Endothelial cell of umbilical vein (primary cell): ENCODE data around the gene EGFL7. TPM values are rescaled to one million over a fixed set of nuclear protein-coding genes. Genes with fewer than 3 reads are reported as not detected.

Experiments used
- BruUV-seq: library from RNA; stranded (reverse); fragments of 400-500 nt; replicated peaks from 2 replicates; lab custom pipeline; 2021; lab: Mats Ljungman, UMichigan
- CTCF ChIA-PET: fragments of 300-600, 350-600 bp; sonication (Branson Sonifier 250); formaldehyde crosslinking; loops from one replicate; lab custom pipeline; 2021; ENCODE audit warnings: antibody characterized with exemption, inconsistent platforms; lab: Charles Lee
- POLR2A ChIA-PET: fragments of 300-600, 350-600 bp; sonication (Branson Sonifier 250); formaldehyde crosslinking; loops from one replicate; lab custom pipeline; 2021; ENCODE audit warnings: antibody characterized with exemption, inconsistent platforms; lab: Charles Lee
- DNase-seq: peaks from one replicate; pipeline ENCODE4 v3.0.0-alpha.2; 2011; ENCODE audit warnings: low read depth, low spot score
- FAIRE-seq: peaks from 2 replicates; lab custom pipeline; 2011; peaks lifted over from hg19 to GRCh38; lab: Jason Lieb, UNC
- H2AFZ ChIP-seq: 2 replicates; pipeline ENCODE4 v1.6.0; 2012; ENCODE audit warnings: low read depth, low read length, control low read depth, inconsistent platforms
- H3K27ac ChIP-seq: 2 replicates; pipeline ENCODE4 v1.5.1; 2011; ENCODE audit warnings: low read depth, mild to moderate bottlenecking, control low read depth, low read length, moderate library complexity; ENCODE audit not compliant: insufficient read depth
- H3K27me3 ChIP-seq, 2 experiments: 2 replicates each; pipeline versions ENCODE4 v1.6.0 to v1.6.1; 2011; ENCODE audit warnings: low read length in 2 of 2, mixed read lengths in 1 of 2; ENCODE audit not compliant: control insufficient read depth in 2 of 2, insufficient read depth in 2 of 2
- H3K36me3 ChIP-seq, 2 experiments: 2 replicates in 1 of 2; 3 replicates in 1 of 2; pipeline ENCODE4 v1.5.1; 2011; ENCODE audit warnings: low read length in 2 of 2, mild to moderate bottlenecking in 1 of 2, moderate library complexity in 1 of 2; ENCODE audit not compliant: control insufficient read depth in 2 of 2, insufficient read depth in 2 of 2; ENCODE audit errors: extremely low read depth in 1 of 2
- H3K4me1 ChIP-seq: 3 replicates; pipeline ENCODE4 v1.5.1; 2011; ENCODE audit warnings: mild to moderate bottlenecking, low read length; ENCODE audit not compliant: control insufficient read depth, insufficient read depth; ENCODE audit errors: extremely low read depth
- H3K4me2 ChIP-seq: 2 replicates; pipeline ENCODE4 v1.6.1; 2011; ENCODE audit warnings: low read length, control low read depth, mixed read lengths; ENCODE audit not compliant: insufficient read depth
- H3K4me3 ChIP-seq, 3 experiments: fragments of 200-600 bp in 1 of 3; sonication (generic), shearing (Covaris generic) in 1 of 3; replicated peaks in 1 of 3; 2 replicates each; pipeline ENCODE4 v1.5.1; 2011 to 2016; ENCODE audit warnings: control low read depth in 3 of 3, low read length in 3 of 3, mild to moderate bottlenecking in 2 of 3, inconsistent platforms in 1 of 3, low read depth in 1 of 3, moderate library complexity in 1 of 3; ENCODE audit not compliant: insufficient read depth in 1 of 3
- H3K79me2 ChIP-seq: 2 replicates; pipeline ENCODE4 v1.6.0; 2012; ENCODE audit warnings: low read length, inconsistent platforms; ENCODE audit not compliant: control insufficient read depth, insufficient read depth
- H3K9ac ChIP-seq: replicated peaks from 2 replicates; pipeline ENCODE3; 2011; ENCODE audit warnings: low read length, control low read depth; ENCODE audit not compliant: insufficient read depth; ENCODE audit errors: extremely low read depth
- H3K9me1 ChIP-seq: replicated peaks from 3 replicates; pipeline ENCODE4 v1.6.0; 2011; ENCODE audit warnings: mild to moderate bottlenecking, low read length; ENCODE audit not compliant: control insufficient read depth, insufficient read depth; ENCODE audit errors: extremely low read depth
- H3K9me3 ChIP-seq: replicated peaks from 2 replicates; pipeline ENCODE4 v1.5.1; 2012; ENCODE audit warnings: low read length, inconsistent platforms; ENCODE audit not compliant: control insufficient read depth, insufficient read depth
- H4K20me1 ChIP-seq: replicated peaks from 2 replicates; pipeline ENCODE3; 2011; ENCODE audit warnings: mild to moderate bottlenecking, low read length; ENCODE audit not compliant: control insufficient read depth, insufficient read depth; ENCODE audit errors: extremely low read depth
- EZH2 ChIP-seq: IDR thresholded peaks from 2 replicates; pipeline ENCODE4 v1.6.1; 2012; ENCODE audit warnings: borderline replicate concordance, low read depth, mild to moderate bottlenecking, moderate library complexity, low read length, inconsistent platforms; ENCODE audit not compliant: severe bottlenecking
- GATA2 ChIP-seq: IDR thresholded peaks from 2 replicates; pipeline ENCODE4 v1.7.0; 2011; ENCODE audit warnings: low read depth, mild to moderate bottlenecking, moderate library complexity, mixed read lengths, low read length; ENCODE audit not compliant: insufficient read length, insufficient read depth
- JUN ChIP-seq: IDR thresholded peaks from 2 replicates; pipeline ENCODE4 v1.6.1; 2011; ENCODE audit warnings: borderline replicate concordance, low read depth; ENCODE audit not compliant: insufficient read length, insufficient read depth
- MYC ChIP-seq: IDR thresholded peaks from one replicate; pipeline ENCODE4 v1.6.1; 2011; ENCODE audit warnings: mild to moderate bottlenecking, low read depth, low read length
- POLR2A ChIP-seq: IDR thresholded peaks from 2 replicates; pipeline ENCODE4 v1.6.1; 2012; ENCODE audit warnings: low read depth, mild to moderate bottlenecking, control low read depth, low read length
- POLR2AphosphoS5 ChIP-seq: IDR thresholded peaks from 2 replicates; pipeline ENCODE4 v1.6.1; 2012; ENCODE audit warnings: low read depth, mild to moderate bottlenecking, control low read depth, low read length, moderate library complexity; ENCODE audit not compliant: insufficient read depth
- dilution Hi-C: fragments of 300-500 bp; cut with MboI; formaldehyde crosslinking; loops from one replicate; pipeline ENCODE4 v1.15.0; 2019; ENCODE audit warnings: low sequenced_read_pairs; ENCODE audit not compliant: extremely low pct_ligation_motif_present
- intact Hi-C: fragments of 100-400 bp; cut with micrococcal nuclease; formaldehyde crosslinking; loops from one replicate; pipeline ENCODE4 v1.10.0; 2022
- polyA plus RNA-seq, 4 experiments: library from polyadenylated mRNA; depleted of rRNA in 3 of 4; stranded (reverse) in 3 of 4; unstranded in 1 of 4; fragments of >200 nt; gene quantifications; 2 replicates each; pipeline versions ENCODE4 v1.2.1 to v1.2.3, GENCODE V29; 2011 to 2012; ENCODE audit warnings: missing spikeins in 1 of 4
- total RNA-seq: library from RNA; stranded (reverse); gene quantifications from 2 replicates; pipeline ENCODE4 v1.2.3, GENCODE V29; 2021
- TF ChIP-seq, protein P1 (sequence below): IDR thresholded peaks from 2 replicates; pipeline ENCODE4 v1.6.1; 2011; ENCODE audit not compliant: insufficient read depth, insufficient read length
- TF ChIP-seq, protein P2 (sequence below), 2 donors: IDR thresholded peaks; 1 replicate in 1 of 2; 2 replicates in 1 of 2; pipeline ENCODE4 v1.5.1; 2011; ENCODE audit warnings: low read length in 2 of 2, mild to moderate bottlenecking in 2 of 2, moderate library complexity in 2 of 2, control low read depth in 1 of 2, inconsistent platforms in 1 of 2, low read depth in 1 of 2; ENCODE audit not compliant: insufficient read depth in 1 of 2; ENCODE audit errors: extremely low read depth in 1 of 2

The EGFL7 gene
- total and polyA plus RNA-seq, 2 donors (not counting 3 experiments of a cell fraction or from before 2014, with no cell fraction given) = 1,043 to 1,377 TPM

DNA sequence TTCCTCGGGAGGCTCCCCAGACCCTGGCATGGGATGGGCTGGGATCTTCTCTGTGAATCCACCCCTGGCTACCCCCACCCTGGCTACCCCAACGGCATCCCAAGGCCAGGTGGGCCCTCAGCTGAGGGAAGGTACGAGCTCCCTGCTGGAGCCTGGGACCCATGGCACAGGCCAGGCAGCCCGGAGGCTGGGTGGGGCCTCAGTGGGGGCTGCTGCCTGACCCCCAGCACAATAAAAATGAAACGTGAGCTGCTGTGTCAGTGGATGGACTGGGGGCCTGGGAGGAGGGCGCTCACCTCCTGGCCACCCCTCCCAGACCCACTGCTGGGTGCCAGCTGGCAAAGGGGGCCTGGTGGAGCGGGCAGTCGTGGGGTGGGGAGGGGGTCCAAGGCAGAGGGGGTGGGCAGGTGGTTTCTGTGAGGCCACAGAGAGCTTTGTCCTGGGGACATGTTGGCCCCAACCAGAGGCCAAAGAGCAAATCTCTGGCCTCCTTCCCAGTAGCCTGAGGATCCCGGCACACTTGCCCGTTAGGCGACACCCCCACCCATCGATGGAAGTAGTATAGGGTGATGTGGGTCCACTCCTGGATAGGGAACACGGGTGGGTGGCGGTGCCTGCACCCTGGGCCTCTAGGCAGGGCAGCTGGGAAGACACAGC is 9.8 kb downstream of the EGFL7 start:
- Histone ChIP-seq H3K36me3 (peaks cover 27 to 52% of the 10 kb centered on the region in 2 experiments), H3K9me1 (no peaks in the 10 kb centered on the region), H3K4me3 (no peak overlapping the region), H3K27ac (no peak overlapping the region), H3K27me3 (no peaks in the 10 kb centered on the region), H3K4me1 (peaks cover 11% of the 10 kb centered on the region), H4K20me1 (no peaks in the 10 kb centered on the region), H3K79me2 (peaks cover 28% of the 10 kb centered on the region), H3K9me3 (no peaks in the 10 kb centered on the region), H3K9ac (no peak overlapping the region), H2AFZ (no peak overlapping the region), H3K4me2 (no peak overlapping the region)
- dilution Hi-C loops (no loop called here), intact Hi-C loops (loop anchor here (2.0 to 5.0 kb wide), 2 partner anchors 40 to 52 kb away; partner anchors contain the start of gene DIPK1B)
- FAIRE-seq (no peak), DNase-seq (peak; percentile 51)
- ChIA-PET POLR2A (interaction anchor here (1.0 to 6.2 kb wide), 5 partner anchors 10 to 133 kb away, joined by 5 to 54 read pairs (median 9); partner anchors contain the start of gene EGFL7), CTCF (interaction anchor here (0.9 to 6.3 kb wide), 7 partner anchors 16 to 188 kb away, joined by 3 to 45 read pairs (median 4); no protein-coding TSS in a partner anchor)
- BruUV-seq = no TSS peak
- TF ChIP-seq MYC = no peak
- TF ChIP-seq GATA2 = no peak
- no peak for TF ChIP-seq JUN
- TF ChIP-seq EZH2 = no peak
- no peak for TF ChIP-seq POLR2A
- TF ChIP-seq POLR2AphosphoS5 = no peak
- TF ChIP-seq, protein P1, sequence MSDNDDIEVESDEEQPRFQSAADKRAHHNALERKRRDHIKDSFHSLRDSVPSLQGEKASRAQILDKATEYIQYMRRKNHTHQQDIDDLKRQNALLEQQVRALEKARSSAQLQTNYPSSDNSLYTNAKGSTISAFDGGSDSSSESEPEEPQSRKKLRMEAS = no peak
- TF ChIP-seq, protein P2, sequence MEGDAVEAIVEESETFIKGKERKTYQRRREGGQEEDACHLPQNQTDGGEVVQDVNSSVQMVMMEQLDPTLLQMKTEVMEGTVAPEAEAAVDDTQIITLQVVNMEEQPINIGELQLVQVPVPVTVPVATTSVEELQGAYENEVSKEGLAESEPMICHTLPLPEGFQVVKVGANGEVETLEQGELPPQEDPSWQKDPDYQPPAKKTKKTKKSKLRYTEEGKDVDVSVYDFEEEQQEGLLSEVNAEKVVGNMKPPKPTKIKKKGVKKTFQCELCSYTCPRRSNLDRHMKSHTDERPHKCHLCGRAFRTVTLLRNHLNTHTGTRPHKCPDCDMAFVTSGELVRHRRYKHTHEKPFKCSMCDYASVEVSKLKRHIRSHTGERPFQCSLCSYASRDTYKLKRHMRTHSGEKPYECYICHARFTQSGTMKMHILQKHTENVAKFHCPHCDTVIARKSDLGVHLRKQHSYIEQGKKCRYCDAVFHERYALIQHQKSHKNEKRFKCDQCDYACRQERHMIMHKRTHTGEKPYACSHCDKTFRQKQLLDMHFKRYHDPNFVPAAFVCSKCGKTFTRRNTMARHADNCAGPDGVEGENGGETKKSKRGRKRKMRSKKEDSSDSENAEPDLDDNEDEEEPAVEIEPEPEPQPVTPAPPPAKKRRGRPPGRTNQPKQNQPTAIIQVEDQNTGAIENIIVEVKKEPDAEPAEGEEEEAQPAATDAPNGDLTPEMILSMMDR (IDR thresholded peaks at IDR 0.05; ENCODE audit: extremely low read depth in 1 of 2, insufficient read depth in 1 of 2, low read depth in 1 of 2, low read length in 2 of 2) = no peak
